ENCODE results near the gene RERG. TPM values are rescaled to one million over a fixed set of nuclear protein-coding genes. Genes with fewer than 3 reads are reported as not detected.

RERG gene
- total RNA-seq, 1 donor from 2014 or later, result not detected

- Mint-ChIP-seq H3K4me1 (no peaks in the 10 kb centered on the region), H3K9me3 (no peaks in the 10 kb centered on the region)
- CTCF ChIA-PET, result no interaction called here
Observed at GRCh38 chr12:15122344-15122743, 98.9 kb downstream of the RERG start.

GRCh38 chr12:15118955-15119354 lies 102.3 kb downstream of the RERG start:
- no peak for DNase-seq

More at GRCh38 chr12:15122344-15122743, 98.9 kb downstream of the RERG start:
- POLR2A ChIA-PET, result no interaction called here
- ATAC-seq (ENCODE audit: low read depth) (no peak), DNase-seq (no peak)
- no peak overlapping the region for H3K27ac Mint-ChIP-seq
- intact Hi-C loops (cut with micrococcal nuclease), result no loop called here
- peaks cover 3% of the 10 kb centered on the region for H3K27me3 Mint-ChIP-seq
- no peak for TF ChIP-seq CTCF (IDR thresholded peaks at IDR 0.05)
- H3K4me3 Mint-ChIP-seq, result no peak overlapping the region
- H3K36me3 Mint-ChIP-seq (ENCODE audit: low read depth), result no peaks in the 10 kb centered on the region

GRCh38 chr12:15116983-15117382 lies 104.2 kb downstream of the RERG start:
- no peak for DNase-seq
- H3K4me1 Mint-ChIP-seq, result no peaks in the 10 kb centered on the region
- ChIA-PET CTCF (no interaction called here), POLR2A (no interaction called here)
- no peak for ATAC-seq (ENCODE audit: low read depth)
- no peak for TF ChIP-seq CTCF (IDR thresholded peaks at IDR 0.05)
- H3K4me3 Mint-ChIP-seq, result no peak overlapping the region
- H3K27ac Mint-ChIP-seq, result no peak overlapping the region
- no peaks in the 10 kb centered on the region for H3K36me3 Mint-ChIP-seq (ENCODE audit: low read depth)
- intact Hi-C loops (cut with micrococcal nuclease), result no loop called here
- H3K27me3 Mint-ChIP-seq, result peaks cover 10% of the 10 kb centered on the region
- H3K9me3 Mint-ChIP-seq, result no peaks in the 10 kb centered on the region

More at GRCh38 chr12:15118955-15119354, 102.3 kb downstream of the RERG start:
- ChIA-PET POLR2A (no interaction called here), CTCF (no interaction called here)
- H3K27me3 Mint-ChIP-seq, result peaks cover 2% of the 10 kb centered on the region
- no peak overlapping the region for H3K27ac Mint-ChIP-seq
- no peak overlapping the region for H3K4me3 Mint-ChIP-seq
- TF ChIP-seq CTCF (IDR thresholded peaks at IDR 0.05), result no peak
- no peak for ATAC-seq (ENCODE audit: low read depth)
- H3K9me3 Mint-ChIP-seq, result no peaks in the 10 kb centered on the region
- H3K36me3 Mint-ChIP-seq (ENCODE audit: low read depth), result no peaks in the 10 kb centered on the region
- intact Hi-C loops (cut with micrococcal nuclease), result no loop called here
- H3K4me1 Mint-ChIP-seq, result no peaks in the 10 kb centered on the region

- ChIA-PET CTCF (no interaction called here), POLR2A (no interaction called here)
- no peak for TF ChIP-seq CTCF (IDR thresholded peaks at IDR 0.05)
- Mint-ChIP-seq H3K9me3 (no peaks in the 10 kb centered on the region), H3K27me3 (peaks cover 16% of the 10 kb centered on the region), H3K4me3 (no peak overlapping the region), H3K27ac (no peak overlapping the region), H3K4me1 (no peaks in the 10 kb centered on the region), H3K36me3 (ENCODE audit: low read depth) (no peaks in the 10 kb centered on the region)
- no peak for DNase-seq
- intact Hi-C loops (cut with micrococcal nuclease), result no loop called here
- no peak for ATAC-seq (ENCODE audit: low read depth)
Observed at GRCh38 chr12:15116086-15116485, 105.1 kb downstream of the RERG start.

- Mint-ChIP-seq H3K27me3 (peaks cover 16% of the 10 kb centered on the region), H3K9me3 (no peaks in the 10 kb centered on the region), H3K4me3 (no peak overlapping the region), H3K4me1 (no peaks in the 10 kb centered on the region), H3K36me3 (ENCODE audit: low read depth) (no peaks in the 10 kb centered on the region), H3K27ac (no peak overlapping the region)
- ChIA-PET CTCF (no interaction called here), POLR2A (no interaction called here)
- ATAC-seq (ENCODE audit: low read depth) (no peak), DNase-seq (no peak)
- intact Hi-C loops (cut with micrococcal nuclease), result no loop called here
- TF ChIP-seq CTCF (IDR thresholded peaks at IDR 0.05), result no peak
Observed at GRCh38 chr12:15115434-15115833, 105.8 kb downstream of the RERG start.
